HCT116 (cell line): ENCODE data around the gene CES3. TPM values are rescaled to one million over a fixed set of nuclear protein-coding genes. Genes with fewer than 3 reads are reported as not detected.

Experiments
- ATAC-seq: fragments of 200-7000 bp; cut with Tn5 transposase; 2 replicates; pipeline ENCODE4 v1.9.1; 2020; ENCODE audit warnings: mild to moderate bottlenecking, moderate library complexity
- BruUV-seq: library from RNA; stranded (reverse); fragments of 400-500 nt; replicated peaks from 2 replicates; lab custom pipeline; 2021; lab: Mats Ljungman, UMichigan
- CTCF ChIA-PET: fragments of 300-600 bp; sonication (Branson Sonifier 250); formaldehyde crosslinking; loops from one replicate; lab custom pipeline; 2021; ENCODE audit warnings: antibody characterized with exemption; lab: Charles Lee
- POLR2A ChIA-PET: fragments of 300-600, 350-600 bp; sonication (Branson Sonifier 250); formaldehyde crosslinking; loops from one replicate; lab custom pipeline; 2021; ENCODE audit warnings: antibody characterized with exemption; lab: Charles Lee
- RAD21 ChIA-PET, 2 experiments: fragments of 300-600 bp; sonication (Branson Sonifier 250); formaldehyde crosslinking; loops; one replicate each; lab custom pipeline; 2023; ENCODE audit warnings: low total read pairs in 2 of 2; ENCODE audit not compliant: uncharacterized antibody in 2 of 2, unreplicated experiment in 2 of 2, low non-redundant PET in 1 of 2; lab: Charles Lee
- DNase-seq: peaks from one replicate; pipeline ENCODE4 v3.0.0-alpha.2; 2010; ENCODE audit warnings: low read depth, low spot score
- H2AFZ ChIP-seq: fragments of 200-600 bp; shearing (Covaris generic), sonication (generic); 2 replicates; pipeline ENCODE4 v1.6.1; 2017; ENCODE audit warnings: low read depth, mixed run types, mixed read lengths, antibody characterized with exemption, low read length; ENCODE audit not compliant: poor library complexity, severe bottlenecking
- H3K27ac ChIP-seq: 2 replicates; pipeline ENCODE4 v1.5.1; 2012; ENCODE audit warnings: low read depth, low read length
- H3K27me3 ChIP-seq: fragments of 200-600 bp; sonication (generic); 2 replicates; pipeline ENCODE4 v1.6.1; 2016; ENCODE audit warnings: mixed run types, low read length, mixed read lengths; ENCODE audit not compliant: insufficient read depth
- H3K36me3 ChIP-seq, 2 experiments: fragments of 200-500 bp in 1 of 2; fragments of 200-600 bp in 1 of 2; sonication (Bioruptor generic) in 1 of 2; sonication (generic) in 1 of 2; 2 replicates each; pipeline versions ENCODE4 v1.5.1 to v1.6.1; 2014 to 2016; ENCODE audit warnings: low read length in 2 of 2, inconsistent platforms in 1 of 2, mixed read lengths in 1 of 2, mixed run types in 1 of 2; ENCODE audit not compliant: insufficient read depth in 2 of 2, control insufficient read depth in 1 of 2
- H3K4me1 ChIP-seq, 2 experiments: fragments of 200-600 bp in 1 of 2; sonication (generic) in 1 of 2; 2 replicates each; pipeline versions ENCODE4 v1.5.1 to v1.6.1; 2012 to 2017; ENCODE audit warnings: low read length in 2 of 2, inconsistent platforms in 1 of 2, mild to moderate bottlenecking in 1 of 2, mixed read lengths in 1 of 2, mixed run types in 1 of 2, moderate library complexity in 1 of 2; ENCODE audit not compliant: insufficient read depth in 2 of 2, control insufficient read depth in 1 of 2
- H3K4me2 ChIP-seq: fragments of 200-600 bp; sonication (generic); 2 replicates; pipeline ENCODE4 v1.6.1; 2017; ENCODE audit warnings: mixed run types, low read length, mixed read lengths
- H3K4me3 ChIP-seq, 2 experiments: fragments of 200-600 bp in 1 of 2; sonication (generic) in 1 of 2; replicated peaks in 1 of 2; 2 replicates each; pipeline ENCODE4 v1.5.1; 2011 to 2016; ENCODE audit warnings: low read length in 2 of 2, control low read depth in 1 of 2, low read depth in 1 of 2, mild to moderate bottlenecking in 1 of 2, mixed read lengths in 1 of 2, mixed run types in 1 of 2
- H3K79me2 ChIP-seq: fragments of 200-600 bp; sonication (generic); 2 replicates; pipeline ENCODE4 v1.6.1; 2017; ENCODE audit warnings: mild to moderate bottlenecking, mixed run types, low read length, moderate library complexity, mixed read lengths; ENCODE audit not compliant: insufficient read depth
- H3K9ac ChIP-seq: fragments of 200-600 bp; sonication (generic); 2 replicates; pipeline ENCODE4 v1.6.1; 2016; ENCODE audit warnings: low read length, mixed read lengths
- H3K9me2 ChIP-seq: fragments of 200-600 bp; sonication (generic), shearing (Covaris generic); 2 replicates; pipeline ENCODE4 v1.6.1; 2017; ENCODE audit warnings: mixed run types, mild to moderate bottlenecking, moderate library complexity; ENCODE audit not compliant: insufficient read depth
- H3K9me3 ChIP-seq, 2 experiments: fragments of 200-500 bp in 1 of 2; fragments of 200-600 bp in 1 of 2; sonication (Bioruptor generic) in 1 of 2; sonication (generic) in 1 of 2; 2 replicates each; pipeline ENCODE4 v1.6.1; 2014 to 2017; ENCODE audit warnings: low read length in 2 of 2, mixed read lengths in 2 of 2, inconsistent platforms in 1 of 2, low read depth in 1 of 2, mild to moderate bottlenecking in 1 of 2, mixed run types in 1 of 2, moderate library complexity in 1 of 2; ENCODE audit not compliant: control insufficient read depth in 1 of 2, insufficient read depth in 1 of 2
- H4K20me1 ChIP-seq: fragments of 200-600 bp; sonication (generic), shearing (Covaris generic); 2 replicates; pipeline ENCODE4 v1.6.1; 2017; ENCODE audit warnings: mixed run types, mild to moderate bottlenecking, moderate library complexity; ENCODE audit not compliant: insufficient read depth
- ATF3 ChIP-seq: IDR thresholded peaks from 2 replicates; pipeline ENCODE4 v1.6.1; 2012
- CBX3 ChIP-seq: IDR thresholded peaks from 2 replicates; pipeline ENCODE4 v1.6.1; 2012; ENCODE audit warnings: low read depth
- CEBPB ChIP-seq: IDR thresholded peaks from 2 replicates; pipeline ENCODE4 v1.6.1; 2012; ENCODE audit warnings: low read depth
- CTCF ChIP-seq, 3 experiments: fragments of 200-600 bp in 1 of 3; sonication (generic) in 1 of 3; IDR thresholded peaks in 2 of 3; conservative IDR thresholded peaks in 1 of 3; 2 replicates each; pipeline ENCODE4 v1.5.1; 2012 to 2017; ENCODE audit warnings: low read depth in 2 of 3, low read length in 2 of 3, antibody characterized with exemption in 1 of 3, borderline replicate concordance in 1 of 3, control low read depth in 1 of 3, mild to moderate bottlenecking in 1 of 3, mixed read lengths in 1 of 3, mixed run types in 1 of 3, moderate library complexity in 1 of 3; ENCODE audit not compliant: insufficient read depth in 1 of 3
- EGR1 ChIP-seq: IDR thresholded peaks from 2 replicates; pipeline ENCODE4 v1.6.1; 2012; ENCODE audit warnings: low read depth
- ELF1 ChIP-seq: IDR thresholded peaks from 2 replicates; pipeline ENCODE4 v1.6.1; 2012; ENCODE audit warnings: low read depth, borderline replicate concordance
- EZH2 ChIP-seq: fragments of 200-600 bp; sonication (generic); IDR thresholded peaks from 2 replicates; pipeline ENCODE4 v1.6.1; 2017; ENCODE audit warnings: antibody characterized with exemption, mixed run types
- FOSL1 ChIP-seq: IDR thresholded peaks from 2 replicates; pipeline ENCODE4 v1.6.1; 2012; ENCODE audit warnings: low read depth
- JUND ChIP-seq: IDR thresholded peaks from 2 replicates; pipeline ENCODE4 v1.6.1; 2012
- MAX ChIP-seq: IDR thresholded peaks from 2 replicates; pipeline ENCODE4 v1.6.1; 2012
- POLR2A ChIP-seq: IDR thresholded peaks from 2 replicates; pipeline ENCODE4 v1.7.0; 2011; ENCODE audit warnings: borderline replicate concordance; ENCODE audit not compliant: insufficient read depth, insufficient read length; ENCODE audit errors: extremely low read depth
- REST ChIP-seq: IDR thresholded peaks from 2 replicates; pipeline ENCODE4 v1.6.1; 2012; ENCODE audit warnings: low read depth
- SIN3A ChIP-seq: IDR thresholded peaks from 2 replicates; pipeline ENCODE4 v1.6.1; 2012; ENCODE audit warnings: low read depth
- SP1 ChIP-seq: IDR thresholded peaks from 2 replicates; pipeline ENCODE4 v1.6.1; 2012; ENCODE audit warnings: low read depth
- SRF ChIP-seq: IDR thresholded peaks from 2 replicates; pipeline ENCODE4 v1.6.1; 2012; ENCODE audit warnings: low read depth
- YY1 ChIP-seq: IDR thresholded peaks from 2 replicates; pipeline ENCODE4 v1.6.1; 2011; ENCODE audit warnings: low read length, low read depth, moderate library complexity, mild to moderate bottlenecking; ENCODE audit not compliant: insufficient replicate concordance; ENCODE audit errors: extremely low read depth
- ZBTB33 ChIP-seq: IDR thresholded peaks from 2 replicates; pipeline ENCODE4 v1.6.1; 2011; ENCODE audit warnings: mild to moderate bottlenecking, low read length, moderate library complexity; ENCODE audit not compliant: insufficient replicate concordance; ENCODE audit errors: extremely low read depth
- ZNF274 ChIP-seq: fragments of 200-500 bp; sonication (Bioruptor generic); IDR thresholded peaks from 2 replicates; pipeline ENCODE4 v1.6.1; 2014; ENCODE audit warnings: mild to moderate bottlenecking, low read depth, low read length, inconsistent platforms
- intact Hi-C: fragments of 100-400 bp; cut with micrococcal nuclease; formaldehyde crosslinking; loops from 2 replicates; pipeline ENCODE4 v1.10.0; 2022
- total RNA-seq: library from RNA; stranded (reverse); gene quantifications from one replicate; pipeline ENCODE4 v1.2.1, GENCODE V29; 2021; ENCODE audit not compliant: unreplicated experiment

CES3 gene
- total RNA-seq, 1 experiment from 2014 or later: 10.8 TPM

GRCh38 chr16:66949472-66949871, 11.6 kb upstream of the CES3 start (continued):
- no peak for TF ChIP-seq CEBPB
- no peak for TF ChIP-seq ATF3
- TF ChIP-seq EGR1: no peak
- no peak for TF ChIP-seq SP1
- TF ChIP-seq FOSL1: no peak
- TF ChIP-seq CBX3: no peak
- no peak for TF ChIP-seq SRF

GRCh38 chr16:66950437-66950836, 10.6 kb upstream of the CES3 start:
- RAD21 ChIA-PET: no interaction called here
- POLR2A ChIA-PET: no interaction called here
- no peak for TF ChIP-seq ZBTB33
- no peak for TF ChIP-seq SRF
- no peak for TF ChIP-seq MAX
- no peak for TF ChIP-seq EZH2
- no peak for TF ChIP-seq ZNF274
- TF ChIP-seq REST: no peak
- no peak for TF ChIP-seq JUND
- no peak for TF ChIP-seq YY1
- no peak for TF ChIP-seq SIN3A
- TF ChIP-seq POLR2A: no peak
- no peak for TF ChIP-seq EGR1
- TF ChIP-seq CTCF (IDR thresholded peaks at IDR 0.05 in 2 of 3, conservative IDR thresholded peaks at IDR 0.05 in 1 of 3; ENCODE audit: borderline replicate concordance in 1 of 3, insufficient read depth in 1 of 3, low read depth in 2 of 3, low read length in 2 of 3): no peak
- TF ChIP-seq SP1: no peak
- no peak for TF ChIP-seq CBX3
- TF ChIP-seq ELF1: no peak

More at GRCh38 chr16:66950437-66950836, 10.6 kb upstream of the CES3 start:
- no peaks in the 10 kb centered on the region for H3K36me3 ChIP-seq
- DNase-seq: no peak
- no peak overlapping the region for H2AFZ ChIP-seq
- peaks cover 0 to 6% of the 10 kb centered on the region in 2 experiments; a peak in 1 of 4 replicates for H3K9me3 ChIP-seq
- no peaks in the 10 kb centered on the region for H4K20me1 ChIP-seq
- no peak for ATAC-seq
- CTCF ChIA-PET: interaction anchor here (1.2 kb wide), 1 partner anchor 11 kb away, joined by 3 read pairs; the partner anchor contains the start of gene CES3
- H3K79me2 ChIP-seq: no peaks in the 10 kb centered on the region
- H3K4me1 ChIP-seq: peaks cover 11 to 18% of the 10 kb centered on the region in 2 experiments; a peak in 3 of 4 replicates
- no peak overlapping the region for H3K4me2 ChIP-seq
- intact Hi-C loops: loop anchor here (5.0 to 10.0 kb wide), 3 partner anchors 53 to 714 kb away; partner anchors contain the start of genes ACD, C16orf86, ENKD1 and FBXL8
- no peaks in the 10 kb centered on the region for H3K27me3 ChIP-seq
- BruUV-seq: no TSS peak
- no peak overlapping the region for H3K4me3 ChIP-seq
- H3K9me2 ChIP-seq: no peaks in the 10 kb centered on the region
- H3K27ac ChIP-seq: no peak overlapping the region
- no peak overlapping the region for H3K9ac ChIP-seq
